Measurements from ENCODE around the gene NDUFAF2.

NDUFAF2 gene

DNA sequence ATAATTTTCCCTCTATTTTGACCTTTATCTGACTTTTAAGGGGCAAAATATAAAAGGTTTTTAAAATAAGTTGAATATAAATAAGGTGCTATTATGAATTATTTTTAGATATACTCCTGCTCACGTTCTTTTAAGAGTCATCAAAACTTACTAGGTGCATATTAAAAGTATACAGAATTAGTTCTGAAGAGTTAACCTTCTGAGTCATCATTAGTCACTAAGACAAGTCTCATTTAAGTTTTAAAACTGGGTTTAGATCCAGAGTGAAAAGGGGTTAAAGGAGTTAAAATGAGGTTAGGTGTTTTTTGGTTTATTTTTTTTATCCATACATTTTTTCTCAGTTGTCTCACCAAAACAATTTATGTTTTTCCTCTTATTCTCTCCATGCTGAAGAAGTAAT is 175.5 kb downstream of the NDUFAF2 start:
- Histone ChIP-seq H3K4me1 (ENCODE audit: insufficient read depth, low read length) (peaks cover 4% of the 10 kb centered on the region), H3K27me3 (ENCODE audit: insufficient read depth, low read length) (no peaks in the 10 kb centered on the region), H3K36me3 (ENCODE audit: insufficient read depth, low read length) (no peaks in the 10 kb centered on the region), H2AFZ (ENCODE audit: low read depth, low read length) (no peak overlapping the region), H3K4me3 (ENCODE audit: low read length) (no peak overlapping the region), H3K9me3 (ENCODE audit: low read length) (no peaks in the 10 kb centered on the region)

GRCh38 chr5:61123145-61123544 is 178.1 kb downstream of the NDUFAF2 start:
- Histone ChIP-seq H3K36me3 (ENCODE audit: insufficient read depth, low read length) (no peaks in the 10 kb centered on the region), H2AFZ (ENCODE audit: low read depth, low read length) (no peak overlapping the region), H3K4me3 (ENCODE audit: low read length) (no peak overlapping the region), H3K4me1 (ENCODE audit: insufficient read depth, low read length) (peaks cover 2% of the 10 kb centered on the region), H3K9me3 (ENCODE audit: low read length) (no peaks in the 10 kb centered on the region), H3K27me3 (ENCODE audit: insufficient read depth, low read length) (no peaks in the 10 kb centered on the region)

- H3K36me3 ChIP-seq (ENCODE audit: insufficient read depth, low read length), result no peaks in the 10 kb centered on the region
- no peaks in the 10 kb centered on the region for H3K9me3 ChIP-seq (ENCODE audit: low read length)
- H3K4me3 ChIP-seq (ENCODE audit: low read length), result no peak overlapping the region
- peaks cover 11% of the 10 kb centered on the region for H3K4me1 ChIP-seq (ENCODE audit: insufficient read depth, low read length)
- H2AFZ ChIP-seq (ENCODE audit: low read depth, low read length), result no peak overlapping the region
- no peaks in the 10 kb centered on the region for H3K27me3 ChIP-seq (ENCODE audit: insufficient read depth, low read length)
These were observed 185.3 kb downstream of the NDUFAF2 start for GRCh38 chr5:61130289-61130688.

GRCh38 chr5:61132559-61132958 is 187.6 kb downstream of the NDUFAF2 start:
- no peak overlapping the region for H3K4me3 ChIP-seq (ENCODE audit: low read length)
- H2AFZ ChIP-seq (ENCODE audit: low read depth, low read length), result no peak overlapping the region
- H3K4me1 ChIP-seq (ENCODE audit: insufficient read depth, low read length), result peaks cover 11% of the 10 kb centered on the region
- no peaks in the 10 kb centered on the region for H3K36me3 ChIP-seq (ENCODE audit: insufficient read depth, low read length)
- no peaks in the 10 kb centered on the region for H3K9me3 ChIP-seq (ENCODE audit: low read length)
- no peaks in the 10 kb centered on the region for H3K27me3 ChIP-seq (ENCODE audit: insufficient read depth, low read length)

DNA sequence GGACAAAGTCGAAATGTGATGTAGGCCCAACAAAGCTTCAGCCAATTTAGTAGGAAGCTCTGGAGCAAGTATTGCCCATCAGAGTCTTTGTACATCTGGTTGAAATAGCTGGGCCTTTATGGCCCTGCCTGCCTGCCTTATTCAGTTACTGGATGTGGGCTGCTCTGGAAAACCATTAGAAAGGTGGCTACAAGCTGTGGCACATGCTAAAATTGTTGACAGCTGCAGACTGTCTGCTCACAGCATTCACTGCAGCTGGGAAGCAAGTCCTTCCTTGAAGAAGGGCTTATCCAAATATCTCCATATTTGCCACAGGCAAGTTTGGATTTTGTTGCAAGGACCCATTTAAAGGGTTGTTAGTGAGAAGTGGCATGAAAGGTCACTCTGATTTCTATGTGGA is 192.8 kb downstream of the NDUFAF2 start:
- H3K4me1 ChIP-seq (ENCODE audit: insufficient read depth, low read length), result peaks cover 9% of the 10 kb centered on the region
- H2AFZ ChIP-seq (ENCODE audit: low read depth, low read length), result no peak overlapping the region
- H3K9me3 ChIP-seq (ENCODE audit: low read length), result no peaks in the 10 kb centered on the region
- no peak overlapping the region for H3K4me3 ChIP-seq (ENCODE audit: low read length)
- no peaks in the 10 kb centered on the region for H3K27me3 ChIP-seq (ENCODE audit: insufficient read depth, low read length)
- H3K36me3 ChIP-seq (ENCODE audit: insufficient read depth, low read length), result no peaks in the 10 kb centered on the region

- H3K4me3 ChIP-seq (ENCODE audit: low read length), result no peak overlapping the region
- H2AFZ ChIP-seq (ENCODE audit: low read depth, low read length), result no peak overlapping the region
- no peaks in the 10 kb centered on the region for H3K36me3 ChIP-seq (ENCODE audit: insufficient read depth, low read length)
- H3K9me3 ChIP-seq (ENCODE audit: low read length), result no peaks in the 10 kb centered on the region
- no peaks in the 10 kb centered on the region for H3K27me3 ChIP-seq (ENCODE audit: insufficient read depth, low read length)
- peaks cover 6% of the 10 kb centered on the region for H3K4me1 ChIP-seq (ENCODE audit: insufficient read depth, low read length)
These were observed 194.3 kb downstream of the NDUFAF2 start for GRCh38 chr5:61139094-61139873.

GRCh38 chr5:61139931-61140330 is 194.9 kb downstream of the NDUFAF2 start:
- Histone ChIP-seq H3K27me3 (ENCODE audit: insufficient read depth, low read length) (no peaks in the 10 kb centered on the region), H3K4me1 (ENCODE audit: insufficient read depth, low read length) (peaks cover 6% of the 10 kb centered on the region), H2AFZ (ENCODE audit: low read depth, low read length) (no peak overlapping the region), H3K4me3 (ENCODE audit: low read length) (no peak overlapping the region), H3K9me3 (ENCODE audit: low read length) (no peaks in the 10 kb centered on the region), H3K36me3 (ENCODE audit: insufficient read depth, low read length) (no peaks in the 10 kb centered on the region)

- Histone ChIP-seq H3K4me3 (ENCODE audit: low read length) (no peak overlapping the region), H2AFZ (ENCODE audit: low read depth, low read length) (no peak overlapping the region), H3K9me3 (ENCODE audit: low read length) (no peaks in the 10 kb centered on the region), H3K27me3 (ENCODE audit: insufficient read depth, low read length) (no peaks in the 10 kb centered on the region), H3K4me1 (ENCODE audit: insufficient read depth, low read length) (peaks cover 6% of the 10 kb centered on the region), H3K36me3 (ENCODE audit: insufficient read depth, low read length) (no peaks in the 10 kb centered on the region)
These were observed 196.8 kb downstream of the NDUFAF2 start for GRCh38 chr5:61141801-61142200.

DNA sequence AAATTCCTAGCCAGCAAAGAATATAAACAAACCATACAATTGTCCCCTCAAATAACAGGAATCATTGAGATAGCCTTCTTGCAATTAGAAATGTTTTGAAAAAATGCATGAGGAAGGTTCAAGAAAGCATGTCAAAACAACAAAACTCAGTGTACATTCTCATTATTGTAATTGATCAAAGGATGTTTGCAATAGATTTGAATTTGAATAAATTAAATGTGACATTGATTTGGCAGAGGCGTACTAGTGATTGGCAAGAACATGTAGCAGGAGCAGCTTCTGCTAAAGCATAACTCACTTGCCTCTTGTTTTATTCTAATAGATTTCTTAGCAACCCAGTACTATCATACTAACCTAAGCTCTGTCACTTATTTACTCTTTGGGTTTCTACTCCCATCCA is 197.4 kb downstream of the NDUFAF2 start:
- no peaks in the 10 kb centered on the region for H3K36me3 ChIP-seq (ENCODE audit: insufficient read depth, low read length)
- H3K4me3 ChIP-seq (ENCODE audit: low read length), result no peak overlapping the region
- H3K9me3 ChIP-seq (ENCODE audit: low read length), result no peaks in the 10 kb centered on the region
- H3K27me3 ChIP-seq (ENCODE audit: insufficient read depth, low read length), result no peaks in the 10 kb centered on the region
- H2AFZ ChIP-seq (ENCODE audit: low read depth, low read length), result no peak overlapping the region
- H3K4me1 ChIP-seq (ENCODE audit: insufficient read depth, low read length), result peaks cover 6% of the 10 kb centered on the region

DNA sequence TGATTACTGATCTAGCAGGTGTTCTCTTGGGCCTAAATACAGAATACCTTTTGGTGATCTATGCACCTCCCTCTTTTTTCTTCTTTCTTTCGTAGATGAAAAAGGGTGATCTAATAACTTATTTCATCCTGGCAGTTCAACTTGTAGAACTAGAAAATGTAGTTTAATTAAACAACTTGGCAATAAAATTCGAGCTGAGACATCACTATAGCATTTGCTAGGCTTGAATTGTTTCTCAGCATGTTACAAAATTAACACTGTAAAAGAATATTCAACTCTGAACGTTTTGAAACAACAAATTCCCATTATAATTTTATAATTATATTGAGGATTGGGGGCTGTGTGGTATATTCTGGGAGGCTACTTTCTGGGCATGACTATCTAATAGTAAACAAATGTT is 197.8 kb downstream of the NDUFAF2 start:
- no peaks in the 10 kb centered on the region for H3K9me3 ChIP-seq (ENCODE audit: low read length)
- no peaks in the 10 kb centered on the region for H3K36me3 ChIP-seq (ENCODE audit: insufficient read depth, low read length)
- H2AFZ ChIP-seq (ENCODE audit: low read depth, low read length), result no peak overlapping the region
- H3K4me3 ChIP-seq (ENCODE audit: low read length), result no peak overlapping the region
- peaks cover 6% of the 10 kb centered on the region for H3K4me1 ChIP-seq (ENCODE audit: insufficient read depth, low read length)
- no peaks in the 10 kb centered on the region for H3K27me3 ChIP-seq (ENCODE audit: insufficient read depth, low read length)

GRCh38 chr5:61148515-61148914 is 203.5 kb downstream of the NDUFAF2 start:
- Histone ChIP-seq H3K4me1 (ENCODE audit: insufficient read depth, low read length) (no peaks in the 10 kb centered on the region), H3K27me3 (ENCODE audit: insufficient read depth, low read length) (no peaks in the 10 kb centered on the region), H2AFZ (ENCODE audit: low read depth, low read length) (no peak overlapping the region), H3K9me3 (ENCODE audit: low read length) (no peaks in the 10 kb centered on the region), H3K4me3 (ENCODE audit: low read length) (no peak overlapping the region), H3K36me3 (ENCODE audit: insufficient read depth, low read length) (peaks cover 3% of the 10 kb centered on the region)

GRCh38 chr5:61151893-61152292 is 206.9 kb downstream of the NDUFAF2 start:
- no peaks in the 10 kb centered on the region for H3K4me1 ChIP-seq (ENCODE audit: insufficient read depth, low read length)
- H3K9me3 ChIP-seq (ENCODE audit: low read length), result no peaks in the 10 kb centered on the region
- no peak overlapping the region for H2AFZ ChIP-seq (ENCODE audit: low read depth, low read length)
- peaks cover 9% of the 10 kb centered on the region for H3K36me3 ChIP-seq (ENCODE audit: insufficient read depth, low read length)
- H3K27me3 ChIP-seq (ENCODE audit: insufficient read depth, low read length), result no peaks in the 10 kb centered on the region
- no peak overlapping the region for H3K4me3 ChIP-seq (ENCODE audit: low read length)

GRCh38 chr5:61159070-61159469 is 214.1 kb downstream of the NDUFAF2 start:
- H3K4me3 ChIP-seq (ENCODE audit: low read length), result no peak overlapping the region
- H3K4me1 ChIP-seq (ENCODE audit: insufficient read depth, low read length), result peaks cover 14% of the 10 kb centered on the region
- H3K27me3 ChIP-seq (ENCODE audit: insufficient read depth, low read length), result no peaks in the 10 kb centered on the region
- H3K9me3 ChIP-seq (ENCODE audit: low read length), result peaks cover 2% of the 10 kb centered on the region
- H2AFZ ChIP-seq (ENCODE audit: low read depth, low read length), result no peak overlapping the region
- H3K36me3 ChIP-seq (ENCODE audit: insufficient read depth, low read length), result peaks cover 37% of the 10 kb centered on the region

- H3K4me3 ChIP-seq (ENCODE audit: low read length), result no peak overlapping the region
- H2AFZ ChIP-seq (ENCODE audit: low read depth, low read length), result no peak overlapping the region
- H3K36me3 ChIP-seq (ENCODE audit: insufficient read depth, low read length), result peaks cover 39% of the 10 kb centered on the region
- peaks cover 6% of the 10 kb centered on the region for H3K9me3 ChIP-seq (ENCODE audit: low read length)
- peaks cover 14% of the 10 kb centered on the region for H3K4me1 ChIP-seq (ENCODE audit: insufficient read depth, low read length)
- no peaks in the 10 kb centered on the region for H3K27me3 ChIP-seq (ENCODE audit: insufficient read depth, low read length)
These were observed 214.8 kb downstream of the NDUFAF2 start for GRCh38 chr5:61159836-61160235.
